ENCODE data around the gene MED9. TPM values are rescaled to one million over a fixed set of nuclear protein-coding genes. Genes with fewer than 3 reads are reported as not detected.

The MED9 gene
- total RNA-seq, 4 donors from 2014 or later, result 5.8 to 15.4 (median 12.2) TPM

- no peaks in the 10 kb centered on the region for H3K9me3 ChIP-seq
- WGBS, 2 donors, result 17 to 29% methylated on average over 2 of the region's 2 CpGs
- intact Hi-C loops (cut with DNase I), result no loop called here
- no peaks in the 10 kb centered on the region for H3K36me3 ChIP-seq
- TF ChIP-seq CTCF (IDR thresholded peaks at IDR 0.05) (no peak), POLR2A (IDR thresholded peaks at IDR 0.05) (no peak)
- no peaks in the 10 kb centered on the region for H3K4me1 ChIP-seq
- H3K4me3 ChIP-seq, result no peak overlapping the region
- no peak for DNase-seq
- H3K27ac ChIP-seq, result no peak overlapping the region
- H3K27me3 ChIP-seq, result peaks cover 0 to 23% (median 0%) of the 10 kb centered on the region in 4 donors
Observed at GRCh38 chr17:17434477-17434876, 42.3 kb upstream of the MED9 start.

- H3K36me3 ChIP-seq, result no peaks in the 10 kb centered on the region
- WGBS, 2 donors, result 20 to 42% methylated on average over 3 to 4 of the region's 4 CpGs
- no peaks in the 10 kb centered on the region for H3K9me3 ChIP-seq
- intact Hi-C loops (cut with DNase I), result no loop called here
- H3K27ac ChIP-seq, result no peak overlapping the region
- no peak for DNase-seq
- peaks cover 0 to 5% (median 0%) of the 10 kb centered on the region in 3 donors for H3K4me1 ChIP-seq
- no peak overlapping the region for H3K4me3 ChIP-seq
- H3K27me3 ChIP-seq, result peaks cover 0 to 19% (median 0%) of the 10 kb centered on the region in 4 donors
- TF ChIP-seq POLR2A (IDR thresholded peaks at IDR 0.05) (no peak), CTCF (IDR thresholded peaks at IDR 0.05) (no peak)
Observed at GRCh38 chr17:17435323-17435722, 41.5 kb upstream of the MED9 start.

- 82 to 90% methylated on average over 5 to 7 of the region's 9 CpGs for WGBS, 2 donors
- no peak for TF ChIP-seq POLR2A (IDR thresholded peaks at IDR 0.05)
- no peaks in the 10 kb centered on the region for H3K9me3 ChIP-seq
- intact Hi-C loops (cut with DNase I), result no loop called here
- H3K27ac ChIP-seq, result no peak overlapping the region
- no peak for DNase-seq
- no peak overlapping the region for H3K4me3 ChIP-seq
- peaks cover 0 to 15% (median 0%) of the 10 kb centered on the region in 4 donors for H3K27me3 ChIP-seq
- H3K4me1 ChIP-seq, result peaks cover 0 to 5% (median 0%) of the 10 kb centered on the region in 3 donors
- H3K36me3 ChIP-seq, result no peaks in the 10 kb centered on the region
Observed at GRCh38 chr17:17437461-17437860, 39.3 kb upstream of the MED9 start.

GRCh38 chr17:17437893-17438292 lies 38.9 kb upstream of the MED9 start:
- intact Hi-C loops (cut with DNase I), result no loop called here
- H3K4me1 ChIP-seq, result peaks cover 0 to 5% (median 0%) of the 10 kb centered on the region in 3 donors
- no peaks in the 10 kb centered on the region for H3K36me3 ChIP-seq
- peaks cover 0 to 12% (median 0%) of the 10 kb centered on the region in 4 donors for H3K27me3 ChIP-seq
- no peak for TF ChIP-seq POLR2A (IDR thresholded peaks at IDR 0.05)
- TF ChIP-seq CTCF (IDR thresholded peaks at IDR 0.05), result no peak
- H3K27ac ChIP-seq, result no peak overlapping the region
- no peaks in the 10 kb centered on the region for H3K9me3 ChIP-seq
- 85 to 92% methylated on average over 3 of the region's 3 CpGs for WGBS, 2 donors
- no peak for DNase-seq
- no peak overlapping the region for H3K4me3 ChIP-seq

- no peaks in the 10 kb centered on the region for H3K9me3 ChIP-seq
- no peak overlapping the region for H3K4me3 ChIP-seq
- H3K27ac ChIP-seq, result peak overlapping the region in 2 of 4 donors; percentile 4 to 9
- 52 to 56% methylated on average over 6 to 8 of the region's 11 CpGs for WGBS, 2 donors
- peaks cover 0 to 5% (median 0%) of the 10 kb centered on the region in 3 donors for H3K4me1 ChIP-seq
- intact Hi-C loops (cut with DNase I), result no loop called here
- DNase-seq, result no peak
- no peak for TF ChIP-seq POLR2A (IDR thresholded peaks at IDR 0.05)
- TF ChIP-seq CTCF (IDR thresholded peaks at IDR 0.05), result peak; percentile 28 to 84 (median 66)
- peaks cover 0 to 16% (median 0%) of the 10 kb centered on the region in 4 donors for H3K27me3 ChIP-seq
- H3K36me3 ChIP-seq, result no peaks in the 10 kb centered on the region
Observed at GRCh38 chr17:17440010-17440843, 36.6 kb upstream of the MED9 start.

All from esophagus squamous epithelium (tissue), 5 donors.